ENCODE data around the gene BLMH. TPM values are rescaled to one million over a fixed set of nuclear protein-coding genes. Genes with fewer than 3 reads are reported as not detected.
"Not testable (repeated sequence)": the region's sequence is repeated elsewhere in the genome, so short reads cannot be mapped to it uniquely, and the experiment has no call there.

Gene BLMH
- total RNA-seq, 1 experiment from 2014 or later, result 33.7 TPM

DNA sequence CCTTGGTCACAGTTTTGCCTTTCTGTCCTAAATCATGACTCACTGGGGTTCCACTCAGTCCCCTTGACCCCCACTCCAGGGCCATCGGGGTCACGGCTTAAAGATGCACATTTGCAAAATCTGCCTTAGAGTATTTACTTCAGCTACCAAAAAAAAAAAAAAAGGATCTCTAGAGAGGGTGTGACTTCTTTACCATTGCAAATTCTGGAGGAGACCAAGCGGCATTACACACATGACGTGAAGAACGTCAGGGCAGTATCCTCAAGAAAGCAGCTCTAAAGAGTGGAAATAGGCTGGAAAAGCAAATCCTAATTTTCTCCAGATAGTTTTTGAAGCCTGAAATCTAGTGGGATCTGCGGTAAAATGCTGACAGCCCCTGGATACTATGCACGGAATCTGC lies 81.8 kb downstream of the BLMH start:
- H3K4me1 Mint-ChIP-seq (ENCODE audit: low read depth, unreplicated experiment), result no peaks in the 10 kb centered on the region
- intact Hi-C loops (cut with micrococcal nuclease; ENCODE audit: unreplicated experiment), result no loop called here
- H3K27ac Mint-ChIP-seq (ENCODE audit: unreplicated experiment), result no peak overlapping the region
- H3K27me3 Mint-ChIP-seq (ENCODE audit: unreplicated experiment), result peaks cover 49% of the 10 kb centered on the region
- CTCF ChIA-PET, result no interaction called here
- H3K9me3 Mint-ChIP-seq (ENCODE audit: low read depth, unreplicated experiment), result no peaks in the 10 kb centered on the region
- no peak overlapping the region for H3K4me3 Mint-ChIP-seq (ENCODE audit: low read depth, unreplicated experiment)
- no peak for DNase-seq
- TF ChIP-seq, protein P1, sequence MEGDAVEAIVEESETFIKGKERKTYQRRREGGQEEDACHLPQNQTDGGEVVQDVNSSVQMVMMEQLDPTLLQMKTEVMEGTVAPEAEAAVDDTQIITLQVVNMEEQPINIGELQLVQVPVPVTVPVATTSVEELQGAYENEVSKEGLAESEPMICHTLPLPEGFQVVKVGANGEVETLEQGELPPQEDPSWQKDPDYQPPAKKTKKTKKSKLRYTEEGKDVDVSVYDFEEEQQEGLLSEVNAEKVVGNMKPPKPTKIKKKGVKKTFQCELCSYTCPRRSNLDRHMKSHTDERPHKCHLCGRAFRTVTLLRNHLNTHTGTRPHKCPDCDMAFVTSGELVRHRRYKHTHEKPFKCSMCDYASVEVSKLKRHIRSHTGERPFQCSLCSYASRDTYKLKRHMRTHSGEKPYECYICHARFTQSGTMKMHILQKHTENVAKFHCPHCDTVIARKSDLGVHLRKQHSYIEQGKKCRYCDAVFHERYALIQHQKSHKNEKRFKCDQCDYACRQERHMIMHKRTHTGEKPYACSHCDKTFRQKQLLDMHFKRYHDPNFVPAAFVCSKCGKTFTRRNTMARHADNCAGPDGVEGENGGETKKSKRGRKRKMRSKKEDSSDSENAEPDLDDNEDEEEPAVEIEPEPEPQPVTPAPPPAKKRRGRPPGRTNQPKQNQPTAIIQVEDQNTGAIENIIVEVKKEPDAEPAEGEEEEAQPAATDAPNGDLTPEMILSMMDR (IDR thresholded peaks at IDR 0.05; ENCODE audit: unreplicated experiment), result no peak
- H3K36me3 Mint-ChIP-seq (ENCODE audit: insufficient read depth, unreplicated experiment), result no peaks in the 10 kb centered on the region
- no TSS peak for BruUV-seq (replicated peaks)

DNA sequence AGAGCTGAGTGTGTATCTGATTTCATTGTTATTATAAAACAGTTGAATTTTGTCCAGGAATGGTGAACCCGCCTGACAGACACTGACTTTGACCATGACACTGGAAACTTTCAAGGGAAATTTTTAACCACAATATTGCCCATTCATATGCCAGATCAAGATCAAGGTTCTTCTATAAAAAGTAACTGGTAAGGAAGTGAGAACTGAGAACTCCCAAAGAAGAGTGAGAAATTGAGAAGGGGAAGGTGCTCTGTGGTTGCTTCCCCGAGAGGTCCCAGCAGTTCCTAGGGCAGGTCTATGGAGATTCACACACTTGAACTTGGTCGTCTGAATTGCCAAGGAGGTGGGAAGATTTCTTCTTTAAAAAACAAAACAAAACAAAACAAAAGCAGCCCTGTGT lies 83.5 kb downstream of the BLMH start:
- H3K9me3 Mint-ChIP-seq (ENCODE audit: low read depth, unreplicated experiment), result no peaks in the 10 kb centered on the region
- H3K4me1 Mint-ChIP-seq (ENCODE audit: low read depth, unreplicated experiment), result no peaks in the 10 kb centered on the region
- no peak overlapping the region for H3K4me3 Mint-ChIP-seq (ENCODE audit: low read depth, unreplicated experiment)
- no peak overlapping the region for H3K27ac Mint-ChIP-seq (ENCODE audit: unreplicated experiment)
- CTCF ChIA-PET, result no interaction called here
- BruUV-seq (replicated peaks), result no TSS peak
- TF ChIP-seq, protein P1 (IDR thresholded peaks at IDR 0.05; ENCODE audit: unreplicated experiment), result no peak
- intact Hi-C loops (cut with micrococcal nuclease; ENCODE audit: unreplicated experiment), result no loop called here
- peaks cover 49% of the 10 kb centered on the region for H3K27me3 Mint-ChIP-seq (ENCODE audit: unreplicated experiment)
- DNase-seq, result no peak
- no peaks in the 10 kb centered on the region for H3K36me3 Mint-ChIP-seq (ENCODE audit: insufficient read depth, unreplicated experiment)

DNA sequence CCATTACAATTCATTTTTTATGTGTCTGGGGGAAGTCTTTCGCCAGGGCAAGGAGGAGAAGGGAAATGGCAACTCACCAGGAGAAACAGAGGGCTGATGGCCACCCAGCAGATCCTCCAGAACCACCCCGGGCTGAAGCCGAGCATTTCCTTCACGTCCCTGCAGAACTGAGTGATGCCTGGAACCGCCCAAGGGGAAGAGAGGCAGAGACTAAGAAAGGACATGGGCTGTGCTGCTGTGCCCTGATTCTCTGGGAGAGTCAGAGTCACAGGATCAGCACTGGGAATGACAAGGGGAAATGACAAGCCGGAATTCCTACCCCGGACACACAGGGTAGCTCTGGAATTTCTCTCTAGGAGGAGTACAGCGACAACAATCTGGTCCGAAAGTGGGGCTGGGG lies 84.1 kb downstream of the BLMH start:
- peaks cover 49% of the 10 kb centered on the region for H3K27me3 Mint-ChIP-seq (ENCODE audit: unreplicated experiment)
- no peak for DNase-seq
- H3K4me3 Mint-ChIP-seq (ENCODE audit: low read depth, unreplicated experiment), result no peak overlapping the region
- no TSS peak for BruUV-seq (replicated peaks)
- CTCF ChIA-PET, result no interaction called here
- no peak overlapping the region for H3K27ac Mint-ChIP-seq (ENCODE audit: unreplicated experiment)
- no peaks in the 10 kb centered on the region for H3K36me3 Mint-ChIP-seq (ENCODE audit: insufficient read depth, unreplicated experiment)
- TF ChIP-seq, protein P1 (IDR thresholded peaks at IDR 0.05; ENCODE audit: unreplicated experiment), result no peak
- intact Hi-C loops (cut with micrococcal nuclease; ENCODE audit: unreplicated experiment), result no loop called here
- no peaks in the 10 kb centered on the region for H3K9me3 Mint-ChIP-seq (ENCODE audit: low read depth, unreplicated experiment)
- H3K4me1 Mint-ChIP-seq (ENCODE audit: low read depth, unreplicated experiment), result no peaks in the 10 kb centered on the region

- Mint-ChIP-seq H3K27me3 (ENCODE audit: unreplicated experiment) (peaks cover 17% of the 10 kb centered on the region), H3K9me3 (ENCODE audit: low read depth, unreplicated experiment) (no peaks in the 10 kb centered on the region), H3K27ac (ENCODE audit: unreplicated experiment) (no peak overlapping the region), H3K36me3 (ENCODE audit: insufficient read depth, unreplicated experiment) (no peaks in the 10 kb centered on the region), H3K4me1 (ENCODE audit: low read depth, unreplicated experiment) (no peaks in the 10 kb centered on the region), H3K4me3 (ENCODE audit: low read depth, unreplicated experiment) (no peak overlapping the region)
- CTCF ChIA-PET, result interaction anchor here (1.0 to 1.1 kb wide), 2 partner anchors 13 to 33 kb away, joined by 3 read pairs; no protein-coding TSS in a partner anchor
- DNase-seq, result no peak
- intact Hi-C loops (cut with micrococcal nuclease; ENCODE audit: unreplicated experiment), result no loop called here
- TF ChIP-seq, protein P1 (IDR thresholded peaks at IDR 0.05; ENCODE audit: unreplicated experiment), result no peak
- no TSS peak for BruUV-seq (replicated peaks)
Observed at GRCh38 chr17:30203471-30203981, 88.2 kb downstream of the BLMH start.

DNA sequence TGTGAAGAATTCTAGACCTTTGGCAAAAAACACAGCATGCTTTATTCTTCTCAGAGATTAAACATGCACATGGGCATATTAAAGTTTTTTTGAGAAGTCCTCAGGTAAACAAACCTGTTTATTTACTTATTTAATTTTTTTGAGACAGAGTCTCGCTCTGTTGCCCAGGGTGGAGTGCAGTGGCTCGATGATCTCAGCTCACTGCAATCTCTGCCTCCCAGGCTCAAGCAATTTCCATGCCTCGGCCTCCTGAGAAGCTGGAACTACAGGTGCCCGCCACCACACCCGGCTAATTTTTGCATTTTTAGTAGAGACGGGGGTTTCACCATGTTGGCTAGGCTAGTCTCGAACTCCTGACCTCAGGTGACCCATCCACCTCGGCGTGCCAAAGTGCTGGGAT lies 91.1 kb downstream of the BLMH start:
- H3K4me1 Mint-ChIP-seq (ENCODE audit: low read depth, unreplicated experiment); intact Hi-C loops (cut with micrococcal nuclease; ENCODE audit: unreplicated experiment); H3K27ac Mint-ChIP-seq (ENCODE audit: unreplicated experiment); H3K4me3 Mint-ChIP-seq (ENCODE audit: low read depth, unreplicated experiment); DNase-seq; CTCF ChIA-PET; BruUV-seq (replicated peaks); H3K27me3 Mint-ChIP-seq (ENCODE audit: unreplicated experiment); H3K36me3 Mint-ChIP-seq (ENCODE audit: insufficient read depth, unreplicated experiment); H3K9me3 Mint-ChIP-seq (ENCODE audit: low read depth, unreplicated experiment): not testable (repeated sequence)
